ENCODE results near the gene GPER1. TPM values are rescaled to one million over a fixed set of nuclear protein-coding genes. Genes with fewer than 3 reads are reported as not detected.

Gene GPER1
- total RNA-seq, 2 experiments from 2014 or later = not detected

DNA sequence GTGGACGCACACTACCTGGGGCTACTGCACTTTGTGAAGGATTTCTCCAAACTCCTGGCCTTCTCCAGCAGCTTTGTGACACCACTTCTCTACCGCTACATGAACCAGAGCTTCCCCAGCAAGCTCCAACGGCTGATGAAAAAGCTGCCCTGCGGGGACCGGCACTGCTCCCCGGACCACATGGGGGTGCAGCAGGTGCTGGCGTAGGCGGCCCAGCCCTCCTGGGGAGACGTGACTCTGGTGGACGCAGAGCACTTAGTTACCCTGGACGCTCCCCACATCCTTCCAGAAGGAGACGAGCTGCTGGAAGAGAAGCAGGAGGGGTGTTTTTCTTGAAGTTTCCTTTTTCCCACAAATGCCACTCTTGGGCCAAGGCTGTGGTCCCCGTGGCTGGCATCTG lies 29.6 kb upstream of the GPER1 start:
- no peaks in the 10 kb centered on the region for H3K9me3 Mint-ChIP-seq
- DNase-seq (no peak), ATAC-seq (ENCODE audit: poor library complexity) (no peak)
- CTCF ChIA-PET = interaction anchor here (1.3 to 1.6 kb wide), 3 partner anchors 13 to 65 kb away, joined by 3 to 10 read pairs (median 3); partner anchors contain the start of gene GPR146
- Histone ChIP-seq H3K4me1 (ENCODE audit: insufficient read depth, low read length) (peaks cover 49% of the 10 kb centered on the region), H3K4me3 (ENCODE audit: low read length) (no peak overlapping the region), H3K36me3 (ENCODE audit: insufficient read depth, low read length) (no peaks in the 10 kb centered on the region), H3K9me3 (ENCODE audit: control insufficient read depth in 1 of 2, insufficient read depth in 1 of 2, low read length in 2 of 2) (no peaks in the 10 kb centered on the region), H3K27me3 (ENCODE audit: control insufficient read depth in 1 of 2, insufficient read depth in 2 of 2, low read length in 2 of 2) (no peaks in the 10 kb centered on the region), H3K27ac (ENCODE audit: low read depth in 1 of 2, low read length in 2 of 2) (no peak overlapping the region)
- no peaks in the 10 kb centered on the region for H3K27me3 Mint-ChIP-seq
- H3K4me1 Mint-ChIP-seq (ENCODE audit: low read depth) = peaks cover 36% of the 10 kb centered on the region
- H3K36me3 Mint-ChIP-seq (ENCODE audit: low read depth) = peaks cover 22% of the 10 kb centered on the region
- H3K4me3 Mint-ChIP-seq = peak overlapping the region; percentile 69
- TF ChIP-seq, protein P1, sequence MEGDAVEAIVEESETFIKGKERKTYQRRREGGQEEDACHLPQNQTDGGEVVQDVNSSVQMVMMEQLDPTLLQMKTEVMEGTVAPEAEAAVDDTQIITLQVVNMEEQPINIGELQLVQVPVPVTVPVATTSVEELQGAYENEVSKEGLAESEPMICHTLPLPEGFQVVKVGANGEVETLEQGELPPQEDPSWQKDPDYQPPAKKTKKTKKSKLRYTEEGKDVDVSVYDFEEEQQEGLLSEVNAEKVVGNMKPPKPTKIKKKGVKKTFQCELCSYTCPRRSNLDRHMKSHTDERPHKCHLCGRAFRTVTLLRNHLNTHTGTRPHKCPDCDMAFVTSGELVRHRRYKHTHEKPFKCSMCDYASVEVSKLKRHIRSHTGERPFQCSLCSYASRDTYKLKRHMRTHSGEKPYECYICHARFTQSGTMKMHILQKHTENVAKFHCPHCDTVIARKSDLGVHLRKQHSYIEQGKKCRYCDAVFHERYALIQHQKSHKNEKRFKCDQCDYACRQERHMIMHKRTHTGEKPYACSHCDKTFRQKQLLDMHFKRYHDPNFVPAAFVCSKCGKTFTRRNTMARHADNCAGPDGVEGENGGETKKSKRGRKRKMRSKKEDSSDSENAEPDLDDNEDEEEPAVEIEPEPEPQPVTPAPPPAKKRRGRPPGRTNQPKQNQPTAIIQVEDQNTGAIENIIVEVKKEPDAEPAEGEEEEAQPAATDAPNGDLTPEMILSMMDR (IDR thresholded peaks at IDR 0.05) = no peak
- POLR2A ChIA-PET = interaction anchor here (1.1 to 1.2 kb wide), 2 partner anchors 13 to 65 kb away, joined by 3 to 5 read pairs; partner anchors contain the start of gene GPR146
- H3K27ac Mint-ChIP-seq = peak overlapping the region; percentile 72
- intact Hi-C loops (cut with DNase I, micrococcal nuclease) = no loop called here

DNA sequence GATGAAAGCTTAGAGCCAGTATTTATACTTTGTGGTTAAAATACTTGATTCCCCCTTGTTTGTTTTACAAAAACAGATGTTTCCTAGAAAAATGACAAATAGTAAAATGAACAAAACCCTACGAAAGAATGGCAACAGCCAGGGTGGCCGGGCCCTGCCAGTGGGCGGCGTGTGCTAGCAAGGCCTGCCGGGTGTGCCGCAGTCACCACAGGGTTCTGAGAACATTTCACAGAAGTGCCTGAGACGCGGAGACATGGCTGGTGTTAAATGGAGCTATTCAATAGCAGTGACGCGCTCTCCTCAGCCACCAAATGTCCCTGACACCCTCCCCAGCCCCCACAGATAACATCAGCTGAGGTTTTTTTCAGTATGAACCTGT lies 29.1 kb upstream of the GPER1 start:
- peaks cover 36% of the 10 kb centered on the region for H3K4me1 Mint-ChIP-seq (ENCODE audit: low read depth)
- CTCF ChIA-PET = interaction anchor here (1.3 to 1.6 kb wide), 2 partner anchors 14 to 66 kb away, joined by 3 to 10 read pairs; partner anchors contain the start of gene GPR146

DNA sequence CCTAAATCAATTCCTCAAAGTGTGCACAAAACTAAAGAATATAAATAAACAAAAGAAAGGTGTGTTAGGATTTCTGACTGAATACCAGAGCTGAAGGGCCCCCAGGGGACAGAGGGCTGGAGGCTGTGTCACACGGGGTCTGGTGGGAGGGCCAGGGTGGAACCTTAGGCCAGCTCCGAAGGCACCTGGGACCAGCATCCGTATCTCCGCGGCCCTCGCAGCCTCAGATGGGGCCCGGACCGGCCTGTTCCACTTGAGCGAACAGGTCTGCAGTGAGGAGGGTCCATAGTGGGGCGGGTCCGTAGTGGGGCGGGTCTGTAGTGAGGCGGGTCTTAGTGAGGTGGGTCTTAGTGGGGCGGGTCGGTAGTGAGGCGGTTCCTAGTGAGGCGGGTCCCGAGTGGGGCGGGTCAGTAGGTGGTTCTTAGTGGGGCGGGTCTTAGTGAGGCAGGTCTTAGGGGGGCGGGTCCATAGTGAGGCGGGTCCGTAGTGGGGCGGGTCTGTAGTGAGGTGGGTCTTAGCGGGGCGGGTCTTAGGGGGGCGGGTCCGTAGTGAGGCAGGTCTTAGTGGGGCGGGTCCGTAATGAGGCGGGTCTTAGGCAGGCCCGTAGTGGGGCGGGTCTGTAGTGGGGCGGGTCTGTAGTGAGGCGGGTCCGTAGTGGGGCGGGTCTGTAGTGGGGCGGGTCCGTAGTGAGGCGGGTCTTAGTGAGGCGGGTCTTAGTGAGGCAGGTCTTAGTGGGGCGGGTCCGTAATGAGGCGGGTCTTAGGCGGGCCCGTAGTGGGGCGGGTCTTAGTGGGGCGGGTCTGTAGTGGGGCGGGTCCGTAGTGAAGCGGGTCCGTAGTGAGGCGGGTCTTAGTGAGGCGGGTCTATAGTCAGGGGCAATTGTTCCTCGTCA lies 28.5 kb upstream of the GPER1 start:
- TF ChIP-seq, protein P1 (IDR thresholded peaks at IDR 0.05) = no peak
- CTCF ChIA-PET = interaction anchor here (1.3 to 7.6 kb wide), 3 partner anchors 15 to 66 kb away, joined by 3 to 220 read pairs (median 10); partner anchors contain the start of gene GPR146

More for the DNA sequence above, 29.1 kb upstream of the GPER1 start:
- H3K27ac ChIP-seq (ENCODE audit: low read depth in 1 of 2, low read length in 2 of 2) = no peak overlapping the region
- ATAC-seq (ENCODE audit: poor library complexity) = peak; percentile 39
- Mint-ChIP-seq H3K27me3 (no peaks in the 10 kb centered on the region), H3K27ac (peak overlapping the region; percentile 72), H3K9me3 (no peaks in the 10 kb centered on the region), H3K4me3 (peak overlapping the region; percentile 69), H3K36me3 (ENCODE audit: low read depth) (peaks cover 22% of the 10 kb centered on the region)
- no peaks in the 10 kb centered on the region for H3K9me3 ChIP-seq (ENCODE audit: control insufficient read depth in 1 of 2, insufficient read depth in 1 of 2, low read length in 2 of 2)
- DNase-seq = peak in 4 of 14 experiments; percentile 29 to 66 (median 42)
- intact Hi-C loops (cut with DNase I, micrococcal nuclease) = no loop called here
- TF ChIP-seq, protein P1 (IDR thresholded peaks at IDR 0.05) = no peak
- POLR2A ChIA-PET = interaction anchor here (1.1 to 1.2 kb wide), 2 partner anchors 14 to 65 kb away, joined by 3 to 5 read pairs; partner anchors contain the start of gene GPR146
- no peaks in the 10 kb centered on the region for H3K27me3 ChIP-seq (ENCODE audit: control insufficient read depth in 1 of 2, insufficient read depth in 2 of 2, low read length in 2 of 2)
- no peak overlapping the region for H3K4me3 ChIP-seq (ENCODE audit: low read length)
- H3K36me3 ChIP-seq (ENCODE audit: insufficient read depth, low read length) = no peaks in the 10 kb centered on the region
- H3K4me1 ChIP-seq (ENCODE audit: insufficient read depth, low read length) = peaks cover 48% of the 10 kb centered on the region

More for the DNA sequence above, 28.5 kb upstream of the GPER1 start:
- H3K27ac Mint-ChIP-seq = peak overlapping the region; percentile 72
- POLR2A ChIA-PET = interaction anchor here (1.1 to 1.2 kb wide), 3 partner anchors 15 to 66 kb away, joined by 3 to 5 read pairs (median 3); partner anchors contain the start of gene GPR146
- no peak overlapping the region for H3K4me3 ChIP-seq (ENCODE audit: low read length)
- H3K9me3 ChIP-seq (ENCODE audit: control insufficient read depth in 1 of 2, insufficient read depth in 1 of 2, low read length in 2 of 2) = no peaks in the 10 kb centered on the region
- intact Hi-C loops (cut with DNase I, micrococcal nuclease) = no loop called here
- peaks cover 41% of the 10 kb centered on the region for H3K4me1 ChIP-seq (ENCODE audit: insufficient read depth, low read length)
- peak; percentile 45 for ATAC-seq (ENCODE audit: poor library complexity)
- peaks cover 36% of the 10 kb centered on the region for H3K4me1 Mint-ChIP-seq (ENCODE audit: low read depth)
- no peaks in the 10 kb centered on the region for H3K9me3 Mint-ChIP-seq
- peak overlapping the region; percentile 69 for H3K4me3 Mint-ChIP-seq
- H3K27me3 Mint-ChIP-seq = no peaks in the 10 kb centered on the region
- H3K27ac ChIP-seq (ENCODE audit: low read depth in 1 of 2, low read length in 2 of 2) = no peak overlapping the region
- no peaks in the 10 kb centered on the region for H3K27me3 ChIP-seq (ENCODE audit: control insufficient read depth in 1 of 2, insufficient read depth in 2 of 2, low read length in 2 of 2)
- DNase-seq = peak in 3 of 14 experiments; percentile 15 to 64 (median 37)
- peaks cover 22% of the 10 kb centered on the region for H3K36me3 Mint-ChIP-seq (ENCODE audit: low read depth)
- no peaks in the 10 kb centered on the region for H3K36me3 ChIP-seq (ENCODE audit: insufficient read depth, low read length)

All from CD4-positive, alpha-beta T cell (primary cell).